Measurements from ENCODE around the gene YY2. TPM values are rescaled to one million over a fixed set of nuclear protein-coding genes. Genes with fewer than 3 reads are reported as not detected.

Gene YY2
- total RNA-seq, 1 donor from 2014 or later: 2.7 TPM

- peak within 1 kb of the TSS; percentile 94 for H3K27ac Mint-ChIP-seq
- peak within 1 kb of the TSS; percentile 94 for H3K4me3 Mint-ChIP-seq
- no peaks in the 10 kb centered on the region for H3K27me3 Mint-ChIP-seq
- H3K9me3 Mint-ChIP-seq: no peaks in the 10 kb centered on the region
- DNase-seq (ENCODE audit: extremely low spot score, unreplicated experiment): peak; percentile 83
- TF ChIP-seq CTCF (conservative IDR thresholded peaks at IDR 0.05): peak; percentile 28
- H3K36me3 Mint-ChIP-seq: peaks cover 4% of the 10 kb centered on the region
- no peaks in the 10 kb centered on the region for H3K4me1 Mint-ChIP-seq (ENCODE audit: unreplicated experiment)
Observed at GRCh38 chrX:21839334-21840192, 16.2 kb upstream of the YY2 start, which contains the start of gene MBTPS2. Gene MBTPS2, plus strand, starts transcription at chrX:21839617. Its CDS starts 118 bp downstream, at chrX:21839735.

GRCh38 chrX:21840193-21840545, 15.6 kb upstream of the YY2 start:
- peak overlapping the region; percentile 94 for H3K4me3 Mint-ChIP-seq
- H3K4me1 Mint-ChIP-seq (ENCODE audit: unreplicated experiment): no peaks in the 10 kb centered on the region
- H3K9me3 Mint-ChIP-seq: no peaks in the 10 kb centered on the region
- H3K27ac Mint-ChIP-seq: peak overlapping the region; percentile 94
- no peak for TF ChIP-seq CTCF (conservative IDR thresholded peaks at IDR 0.05)
- no peaks in the 10 kb centered on the region for H3K27me3 Mint-ChIP-seq
- peaks cover 4% of the 10 kb centered on the region for H3K36me3 Mint-ChIP-seq
- no peak for DNase-seq (ENCODE audit: extremely low spot score, unreplicated experiment)

GRCh38 chrX:21843179-21843578, 12.6 kb upstream of the YY2 start:
- H3K4me3 Mint-ChIP-seq: no peak overlapping the region
- DNase-seq (ENCODE audit: extremely low spot score, unreplicated experiment): no peak
- TF ChIP-seq CTCF (conservative IDR thresholded peaks at IDR 0.05): no peak
- H3K27me3 Mint-ChIP-seq: no peaks in the 10 kb centered on the region
- H3K4me1 Mint-ChIP-seq (ENCODE audit: unreplicated experiment): no peaks in the 10 kb centered on the region
- H3K9me3 Mint-ChIP-seq: no peaks in the 10 kb centered on the region
- H3K27ac Mint-ChIP-seq: no peak overlapping the region
- peaks cover 9% of the 10 kb centered on the region for H3K36me3 Mint-ChIP-seq

- no peaks in the 10 kb centered on the region for H3K4me1 Mint-ChIP-seq (ENCODE audit: unreplicated experiment)
- H3K27me3 Mint-ChIP-seq: no peaks in the 10 kb centered on the region
- TF ChIP-seq CTCF (conservative IDR thresholded peaks at IDR 0.05): no peak
- peaks cover 9% of the 10 kb centered on the region for H3K36me3 Mint-ChIP-seq
- DNase-seq (ENCODE audit: extremely low spot score, unreplicated experiment): no peak
- H3K27ac Mint-ChIP-seq: no peak overlapping the region
- H3K9me3 Mint-ChIP-seq: no peaks in the 10 kb centered on the region
- no peak overlapping the region for H3K4me3 Mint-ChIP-seq
Observed at GRCh38 chrX:21845096-21845495, 10.7 kb upstream of the YY2 start.

- Mint-ChIP-seq H3K27me3 (no peaks in the 10 kb centered on the region), H3K36me3 (peaks cover 9% of the 10 kb centered on the region), H3K4me3 (no peak overlapping the region), H3K9me3 (no peaks in the 10 kb centered on the region), H3K27ac (no peak overlapping the region), H3K4me1 (ENCODE audit: unreplicated experiment) (no peaks in the 10 kb centered on the region)
- no peak for DNase-seq (ENCODE audit: extremely low spot score, unreplicated experiment)
- TF ChIP-seq CTCF (conservative IDR thresholded peaks at IDR 0.05): no peak
Observed at GRCh38 chrX:21847342-21847741, 8.4 kb upstream of the YY2 start.

All from type B pancreatic cell (in vitro differentiated cells).